HG02885 (cell line): ENCODE data around the gene ZNF521.
A peak's percentile ranks its signal among the peaks of the same experiment; 100 is the strongest.

Experiments used
- ATAC-seq: cut with Tn5 transposase; IDR thresholded peaks from one replicate; pipeline ENCODE4 v1.9.1; 2021; ENCODE audit warnings: mild to moderate bottlenecking; ENCODE audit not compliant: unreplicated experiment, poor library complexity

The ZNF521 gene

DNA sequence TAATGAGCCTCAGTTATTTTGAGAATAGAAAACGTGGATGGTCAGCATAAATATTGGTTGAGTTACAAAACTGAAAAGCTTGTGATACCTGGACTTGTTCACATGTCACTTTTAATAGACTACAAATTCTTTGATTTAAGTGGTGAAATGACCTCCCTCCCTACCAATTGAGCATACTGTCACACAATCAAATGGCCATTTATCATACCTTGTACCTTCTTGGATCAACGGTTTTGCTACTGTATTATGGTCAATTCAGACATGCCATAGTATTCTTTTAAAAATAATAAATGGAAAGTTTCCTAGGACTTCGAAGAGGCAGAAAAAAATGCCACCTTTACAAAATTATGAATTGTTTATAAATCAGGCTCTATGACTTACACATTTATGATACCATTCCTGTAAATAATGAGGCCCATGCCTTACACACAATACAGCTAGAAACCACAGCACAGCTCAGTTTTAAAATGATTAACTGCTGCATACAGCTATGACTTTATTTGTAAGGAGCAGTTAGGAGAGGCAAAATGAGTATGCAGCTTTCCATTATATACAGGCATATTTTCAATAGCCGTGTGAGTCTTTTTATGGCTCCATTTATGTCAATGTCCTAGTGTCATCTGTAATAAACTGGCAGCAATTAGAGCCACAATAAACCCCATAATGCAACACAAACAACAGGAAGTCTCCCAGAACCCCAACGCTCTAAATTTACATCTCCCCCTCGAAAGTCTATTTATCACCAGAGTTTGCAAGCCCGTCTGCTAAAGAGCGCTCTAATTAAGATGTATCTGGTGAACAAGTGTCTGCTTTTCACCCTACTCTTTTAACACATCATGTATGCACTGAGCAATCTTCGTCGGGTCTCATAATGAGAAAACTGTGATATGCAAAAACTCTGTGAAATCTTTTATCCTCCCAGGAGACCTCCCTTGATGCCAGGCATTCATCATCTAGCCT lies 176.1 kb downstream of the ZNF521 start:
- no peak for ATAC-seq

DNA sequence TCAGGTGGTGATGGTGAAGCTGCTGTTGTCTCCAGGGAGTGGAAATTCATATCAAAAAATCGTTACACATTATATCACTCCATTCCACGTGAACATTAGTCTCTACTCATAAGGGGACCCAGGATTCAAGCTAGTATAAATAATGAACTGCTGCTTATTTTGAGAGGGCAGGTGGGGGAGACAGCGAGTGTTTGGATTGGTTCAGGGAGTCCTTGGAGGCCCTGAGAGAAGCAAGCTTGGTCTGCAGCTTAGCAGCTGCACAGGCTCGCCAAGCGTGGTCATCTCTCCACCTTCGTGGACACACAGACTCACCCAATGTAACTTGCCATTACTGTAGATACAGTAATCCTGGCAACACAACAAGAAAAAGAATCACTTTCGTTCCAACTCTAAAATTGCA lies 177.6 kb downstream of the ZNF521 start:
- no peak for ATAC-seq

DNA sequence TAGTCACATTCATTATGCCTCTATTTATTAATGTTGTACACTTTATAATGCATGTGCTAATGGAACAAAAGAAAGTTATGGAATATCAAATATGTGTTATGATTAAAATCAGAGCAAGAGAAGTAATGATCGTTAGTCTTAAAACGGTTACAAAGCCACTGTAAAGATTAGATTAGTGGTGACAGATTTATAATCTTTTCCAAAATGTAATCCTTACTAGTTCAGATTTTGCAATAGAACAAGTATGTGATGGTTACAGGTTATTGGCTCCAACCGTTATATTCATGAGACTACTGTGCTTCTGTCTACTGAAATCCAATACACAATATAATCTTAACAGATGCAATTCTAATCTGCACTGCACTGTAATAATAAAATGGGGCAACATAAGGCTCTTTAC lies 180.6 kb downstream of the ZNF521 start:
- no peak for ATAC-seq

DNA sequence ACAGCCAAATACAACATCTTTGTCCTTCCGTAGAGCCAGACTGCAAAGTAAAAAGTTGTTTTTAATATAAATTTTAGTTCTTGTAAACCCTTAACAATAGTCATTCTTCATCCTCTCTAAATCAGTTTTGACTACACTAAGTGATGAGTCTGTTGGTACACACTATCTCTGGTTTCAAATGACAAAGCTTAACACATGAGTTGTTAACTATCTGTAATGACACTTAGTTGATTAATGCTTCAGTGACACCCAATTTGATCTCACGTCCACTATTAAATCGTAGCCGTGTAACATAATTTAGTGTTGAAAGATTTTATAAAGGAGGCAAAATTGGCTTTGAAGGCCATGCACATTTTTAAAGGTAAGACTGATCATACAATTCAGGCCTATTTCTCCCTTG lies 181.6 kb downstream of the ZNF521 start:
- ATAC-seq = no peak

DNA sequence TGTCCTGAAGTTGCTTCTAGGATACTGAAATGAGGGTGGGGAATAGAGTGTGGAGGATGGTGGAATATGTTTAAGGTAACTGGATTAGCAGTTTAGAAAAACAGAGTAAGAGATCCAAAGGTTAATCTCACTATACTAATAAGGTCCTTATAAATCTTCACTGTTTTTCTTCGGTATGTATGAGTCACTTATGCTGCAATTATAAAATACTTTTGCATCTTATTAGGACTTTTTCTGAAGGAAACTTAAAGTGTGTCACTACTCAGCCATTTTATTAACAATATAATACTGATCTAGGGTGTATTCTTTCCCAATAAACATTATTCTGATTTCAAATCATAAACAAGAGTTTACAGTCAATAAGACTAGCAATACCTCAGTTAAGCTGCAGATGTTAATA lies 182.3 kb downstream of the ZNF521 start:
- ATAC-seq = no peak

DNA sequence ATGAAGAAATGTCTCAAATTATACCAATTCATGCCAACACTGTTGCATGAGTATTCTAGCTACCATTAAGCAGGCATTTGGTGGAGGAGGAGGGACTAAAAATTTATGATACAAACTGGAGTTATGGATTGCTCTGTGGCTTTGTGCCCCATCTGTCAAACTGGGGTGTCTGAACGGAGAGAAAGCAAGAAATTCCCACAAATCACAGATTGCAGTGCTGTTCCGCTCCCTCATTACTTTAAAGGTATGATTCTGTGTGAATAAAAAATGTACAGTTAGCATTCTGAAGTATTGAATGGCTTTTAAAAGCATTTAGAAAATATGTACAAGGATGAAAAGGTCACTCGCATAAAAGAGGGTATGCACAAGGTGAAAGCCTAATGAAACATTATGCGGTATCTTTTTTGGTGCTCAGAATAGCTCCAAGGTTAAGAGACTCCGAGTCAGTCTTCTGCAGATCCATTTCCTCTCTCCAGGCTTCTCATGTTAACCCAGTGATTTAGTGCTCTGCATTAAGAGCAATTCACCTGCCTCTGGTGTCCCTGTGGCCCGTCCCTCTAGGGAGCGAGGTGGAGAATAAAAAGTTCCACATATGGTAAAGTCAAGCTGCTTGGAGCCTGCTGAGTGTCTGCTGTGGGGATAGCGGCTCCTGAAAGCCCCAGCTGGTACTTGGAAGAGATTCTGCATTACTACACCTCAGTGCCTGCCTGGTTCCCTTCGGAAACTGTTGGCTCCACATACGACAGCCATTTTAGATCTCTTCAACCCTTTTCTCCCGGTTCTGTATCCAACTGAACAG lies 184.2 kb downstream of the ZNF521 start:
- no peak for ATAC-seq

DNA sequence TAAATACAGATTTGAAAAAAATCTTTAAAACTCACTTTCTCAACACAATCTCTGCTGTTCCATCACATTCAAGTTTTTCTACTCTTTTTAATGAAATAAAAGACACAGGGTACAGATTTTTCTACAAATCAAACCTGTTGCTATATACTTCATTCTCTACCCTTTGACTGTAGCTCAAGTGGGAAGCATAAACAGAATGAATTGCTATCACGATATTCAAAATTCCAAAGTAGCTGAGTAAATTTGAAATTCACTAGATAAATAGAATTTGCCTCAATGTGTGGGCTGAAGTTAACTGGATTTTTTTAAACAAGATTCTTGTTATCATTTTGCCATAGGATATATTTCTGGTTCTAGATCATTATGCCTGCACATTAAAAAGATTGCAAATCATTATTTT lies 185.9 kb downstream of the ZNF521 start:
- ATAC-seq = no peak

DNA sequence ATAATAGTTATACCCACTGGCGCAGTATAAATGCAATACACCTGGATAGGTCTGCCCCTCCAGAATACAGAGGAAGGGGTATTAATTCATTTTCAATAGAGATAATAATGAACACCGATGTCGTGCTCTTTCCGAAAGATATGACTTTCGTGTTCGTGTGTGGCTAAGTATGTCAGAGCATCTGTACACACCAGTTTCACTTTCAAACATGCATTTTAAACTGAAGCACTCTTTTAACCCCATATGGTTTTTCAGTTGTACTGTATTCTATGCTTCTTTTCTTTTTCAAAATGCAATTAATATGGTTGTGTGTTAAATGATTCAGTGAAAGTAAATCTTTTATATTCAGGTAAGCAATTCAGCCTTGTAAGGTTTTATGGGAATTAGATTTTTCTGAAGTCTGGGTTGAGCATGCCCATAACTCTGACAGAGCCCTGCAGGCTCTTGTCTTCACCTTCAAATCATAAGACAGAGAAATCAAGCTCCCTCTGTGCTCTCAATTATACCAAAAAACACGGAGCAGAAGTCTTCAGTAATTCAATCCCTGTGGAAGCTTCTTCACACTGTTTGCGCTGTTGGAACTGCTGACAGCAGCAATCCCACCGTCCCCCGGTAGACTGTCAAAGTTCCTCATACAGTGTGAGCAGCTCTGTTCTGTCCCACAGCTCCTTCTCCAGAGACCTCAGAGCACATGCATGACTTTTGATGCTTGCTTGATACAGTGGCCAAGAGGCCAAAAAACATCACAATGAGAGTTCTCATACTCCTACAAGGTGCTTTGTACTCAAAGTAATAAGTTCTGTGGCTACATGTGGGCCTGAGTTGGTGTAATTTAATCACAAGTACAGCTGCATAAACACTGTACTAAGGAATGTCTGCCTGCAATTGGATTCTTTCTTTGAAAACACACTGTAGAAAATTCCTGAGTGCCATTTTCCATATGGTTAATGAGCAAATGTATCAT lies 186.8 kb downstream of the ZNF521 start:
- ATAC-seq = peak; percentile 89

DNA sequence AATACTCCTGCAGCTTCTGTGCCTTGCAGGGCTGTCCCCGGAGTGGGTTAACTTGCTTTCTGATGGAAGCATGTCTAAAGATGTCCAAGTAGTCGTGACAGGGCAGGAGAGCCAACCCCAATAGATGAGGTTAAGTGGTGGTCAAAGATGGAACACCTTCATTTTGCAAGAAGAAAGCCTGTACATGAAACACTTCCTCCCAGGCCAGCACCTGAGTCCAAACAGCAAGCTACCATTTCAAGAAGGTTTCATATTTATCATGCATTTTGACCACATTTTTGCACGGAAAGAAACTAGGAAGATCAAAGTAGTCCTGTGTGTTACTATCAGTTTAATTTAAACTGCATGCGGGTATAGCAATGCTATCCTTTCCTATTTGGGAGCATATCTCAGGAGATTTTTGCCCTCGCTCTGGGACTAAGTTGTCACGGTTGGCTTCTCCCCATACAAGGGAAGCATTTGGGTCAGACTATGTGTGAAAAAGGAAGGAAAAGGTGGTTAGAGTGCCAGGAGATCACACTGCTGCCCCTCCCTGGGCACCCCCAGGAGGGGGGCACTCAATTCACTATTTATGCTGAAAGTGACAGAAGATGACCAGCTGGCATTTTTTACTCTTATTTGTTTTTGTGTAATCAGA lies 187.6 kb downstream of the ZNF521 start:
- peak; percentile 38 for ATAC-seq

DNA sequence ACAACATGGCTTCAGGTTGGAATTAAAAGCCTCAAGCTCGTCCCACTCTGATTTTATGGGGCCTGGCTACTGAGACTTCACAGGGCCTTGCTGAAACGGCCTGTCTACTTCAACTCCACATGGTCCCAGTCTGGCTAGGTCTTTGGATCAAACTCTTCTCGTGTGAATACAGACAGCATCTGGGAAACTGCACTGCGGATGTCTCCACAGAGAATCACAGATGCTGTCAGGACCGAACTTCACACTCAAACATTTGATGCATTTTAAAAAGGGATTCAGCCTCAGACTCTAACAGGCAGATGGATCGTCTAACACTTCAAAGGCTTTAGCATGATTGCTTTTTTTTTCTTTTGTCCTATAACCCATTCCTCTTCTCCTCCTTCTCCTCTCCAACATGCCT lies 198.5 kb downstream of the ZNF521 start:
- no peak for ATAC-seq

DNA sequence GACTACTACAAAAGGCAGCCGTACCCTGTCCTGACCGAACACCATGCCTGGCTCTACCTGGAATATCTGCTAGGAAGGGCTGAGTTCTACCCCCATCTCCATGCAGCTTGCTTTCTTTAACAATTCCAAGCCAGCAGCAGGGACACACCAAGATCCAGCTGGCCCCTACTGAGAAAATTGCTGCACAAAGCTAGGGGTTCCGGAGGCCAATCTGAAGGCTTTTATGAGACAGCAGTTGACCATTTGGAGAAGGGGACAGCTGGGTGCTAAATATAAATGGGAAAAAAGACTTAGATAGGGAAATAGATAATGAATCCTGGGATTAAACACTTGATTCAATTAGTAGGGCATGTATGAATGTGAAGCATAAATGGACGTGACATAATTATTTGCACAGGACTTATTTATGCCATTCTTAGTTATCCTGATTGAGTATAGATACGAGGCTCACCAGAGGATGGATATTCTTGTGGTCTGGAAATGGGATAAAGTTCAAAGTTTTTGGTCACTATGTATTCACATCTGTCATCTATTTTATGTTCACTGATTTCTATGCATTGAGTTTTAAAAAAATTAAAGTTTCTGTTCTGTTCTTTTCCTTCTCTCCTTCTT lies 204.0 kb downstream of the ZNF521 start:
- no peak for ATAC-seq

DNA sequence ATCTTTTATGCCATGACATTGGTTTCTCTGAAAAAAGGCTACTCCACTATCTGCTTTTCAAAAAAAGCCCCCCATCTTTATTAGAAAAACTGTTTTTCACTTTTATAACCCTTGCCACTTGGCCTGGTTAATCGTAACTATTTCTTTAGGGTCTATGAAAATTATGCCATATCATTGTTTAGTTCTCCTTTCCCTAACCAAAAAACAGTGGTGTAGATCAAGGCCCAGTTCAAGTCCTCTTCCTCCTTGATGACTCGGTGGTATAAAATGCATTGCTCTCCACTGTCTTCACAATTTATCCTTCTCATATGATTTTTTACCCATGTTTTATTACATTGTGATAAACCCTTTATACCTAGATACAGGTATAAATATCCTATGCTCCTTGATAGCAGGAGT lies 205.5 kb downstream of the ZNF521 start:
- ATAC-seq = no peak

DNA sequence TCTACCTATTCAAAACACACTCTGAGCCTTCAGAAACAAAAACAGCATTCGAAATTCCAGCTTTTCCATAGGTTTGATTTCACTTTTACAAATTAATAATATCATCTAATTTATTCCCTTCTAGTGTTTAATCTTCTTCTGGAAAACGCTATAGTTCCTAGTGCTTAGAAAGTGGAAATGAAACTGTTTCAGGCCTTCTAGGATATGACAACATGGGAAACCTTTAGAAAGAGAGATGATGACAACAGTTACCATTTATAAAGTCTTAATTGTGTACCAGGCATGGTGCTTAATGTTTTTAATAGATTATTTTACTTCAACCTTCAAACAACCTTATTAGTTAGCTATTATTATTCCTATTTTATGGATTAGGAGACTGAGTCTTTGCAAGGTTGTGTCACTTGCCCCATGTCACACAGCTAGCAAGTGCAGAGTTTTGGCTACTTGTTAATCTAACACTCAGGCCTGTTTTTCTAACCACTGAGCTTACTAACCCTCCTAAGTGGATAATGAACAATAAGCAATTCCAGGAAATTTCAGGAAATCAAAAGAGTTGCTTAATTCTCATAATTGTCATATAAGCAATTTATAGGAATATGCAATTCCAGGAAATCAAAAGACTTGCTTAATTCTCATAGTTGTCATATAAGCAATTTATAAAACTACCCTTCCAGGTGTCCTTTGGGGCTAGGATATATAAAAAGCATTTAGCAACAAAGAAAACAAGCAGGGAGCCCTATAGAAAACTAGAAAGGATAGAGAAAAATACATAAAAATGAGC lies 206.0 kb downstream of the ZNF521 start:
- ATAC-seq = no peak

DNA sequence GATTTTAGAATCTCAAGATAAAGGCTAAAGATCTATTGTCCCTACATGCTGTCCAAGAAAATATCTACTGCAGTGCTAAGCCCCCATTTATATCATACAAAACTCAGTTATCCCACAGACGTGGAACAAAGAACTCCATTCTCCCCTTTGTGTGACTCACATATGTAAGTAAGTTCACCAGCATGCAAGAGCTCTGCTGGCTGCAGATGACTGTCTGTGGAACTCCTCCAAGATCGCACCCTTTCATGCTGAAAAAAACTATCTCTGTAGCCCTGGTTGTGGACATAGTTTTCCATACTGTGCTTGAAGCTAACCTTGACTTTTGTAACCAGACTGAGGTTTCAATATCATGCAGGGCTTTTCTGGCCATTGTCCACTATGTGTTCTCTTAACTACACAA lies 207.1 kb downstream of the ZNF521 start:
- no peak for ATAC-seq

DNA sequence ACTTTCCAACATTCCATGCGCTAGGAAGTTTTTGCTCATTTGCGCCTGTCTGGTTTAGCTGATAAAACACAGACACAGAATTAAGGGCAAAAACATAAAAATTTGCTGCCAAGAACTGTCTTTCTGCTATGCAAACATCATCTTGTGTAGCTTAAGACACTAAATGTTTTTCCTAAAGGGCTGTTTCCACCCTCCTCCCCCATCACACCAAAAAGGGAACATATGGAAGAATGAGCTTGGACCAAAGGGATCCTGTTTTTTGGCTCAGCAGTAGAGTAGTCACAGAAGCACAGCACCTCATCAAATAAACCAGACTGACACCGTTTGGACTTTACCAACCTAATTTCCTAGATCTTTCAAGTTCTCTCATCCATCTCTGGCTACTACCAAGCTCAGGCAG lies 210.1 kb downstream of the ZNF521 start:
- ATAC-seq = no peak

DNA sequence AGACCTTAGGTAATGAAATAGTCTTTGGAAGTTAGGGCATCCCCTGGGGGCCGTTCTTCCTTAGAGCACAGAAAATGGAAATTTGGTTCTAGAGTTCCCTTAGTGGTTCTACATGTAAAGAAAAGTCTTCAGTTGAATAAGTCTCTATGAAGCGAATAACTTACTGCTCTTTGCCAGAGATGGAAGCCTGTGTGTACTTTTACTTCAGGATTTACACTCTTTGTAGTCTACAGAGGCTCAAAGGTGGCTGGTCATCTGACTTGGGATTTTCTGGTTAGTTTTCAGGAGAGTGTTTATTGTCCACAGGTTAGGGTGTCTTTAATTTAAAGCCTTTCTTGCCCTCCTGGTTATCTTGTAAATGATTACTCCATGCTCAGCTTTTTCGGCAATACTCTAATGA lies 210.6 kb downstream of the ZNF521 start:
- no peak for ATAC-seq

DNA sequence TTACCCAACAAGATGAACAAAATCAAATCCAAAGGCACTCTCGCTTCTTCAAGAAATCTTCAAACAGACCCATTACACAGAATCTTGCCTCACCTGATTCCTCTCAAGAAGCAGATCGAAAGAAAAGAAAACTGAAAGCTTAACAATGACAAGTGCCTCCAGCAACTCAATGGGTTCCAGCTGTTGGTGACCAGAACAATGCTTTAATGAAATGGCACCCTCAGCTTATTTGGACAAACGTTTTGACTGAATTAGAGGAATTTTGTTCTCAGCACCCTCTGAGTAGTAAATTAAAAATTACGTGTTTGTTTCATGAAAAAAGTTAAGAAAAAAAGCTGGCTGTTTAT lies 211.0 kb downstream of the ZNF521 start:
- no peak for ATAC-seq

DNA sequence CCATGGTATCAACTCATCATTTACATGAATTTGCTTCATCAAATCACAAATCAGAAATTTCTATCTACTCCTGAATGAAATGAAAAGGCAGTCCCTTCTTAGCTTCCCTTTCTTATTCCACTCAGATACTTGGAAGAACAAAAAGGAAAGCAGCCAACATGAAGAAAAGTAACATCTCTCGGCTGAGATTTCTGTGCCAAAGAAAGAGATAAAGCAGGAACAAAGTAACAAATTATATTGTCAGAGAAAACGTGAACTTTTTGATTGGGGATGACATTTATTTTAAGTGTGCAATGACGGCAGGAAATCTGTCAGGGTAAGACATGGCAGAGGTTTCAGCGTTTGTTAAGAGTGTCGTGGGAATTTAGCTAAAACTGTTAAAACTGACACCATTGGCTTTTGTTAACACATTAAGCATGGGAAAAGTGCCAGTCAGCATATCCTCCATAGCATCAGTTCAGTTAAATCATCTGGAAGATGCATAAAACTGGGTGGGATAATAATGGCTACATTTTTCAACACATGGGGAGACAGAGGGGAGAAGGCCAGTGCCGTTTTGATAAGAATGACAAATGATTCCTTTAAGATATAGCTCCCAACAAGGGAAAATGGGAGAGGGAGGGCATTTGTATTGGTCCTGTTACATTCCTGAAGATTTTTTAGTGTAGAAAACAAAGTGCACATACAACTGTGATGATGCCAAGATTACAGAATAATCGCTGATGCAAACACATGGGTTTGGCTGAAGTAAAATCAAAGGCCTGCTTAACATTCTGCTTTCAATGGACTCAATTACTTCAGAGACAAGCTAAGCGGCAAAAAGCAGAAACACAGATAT lies 211.6 kb downstream of the ZNF521 start:
- ATAC-seq = no peak
